VCaP (cell line): ENCODE data around the gene MAGEA9B.
"Not testable (repeated sequence)": the region's sequence is repeated elsewhere in the genome, so short reads cannot be mapped to it uniquely, and the experiment has no call there.

Experiments
- H3K27ac ChIP-seq: fragments of 450-650 bp; 2 replicates; pipeline ENCODE4 v1.5.1; 2017
- CTCF ChIP-seq: fragments of 450-650 bp; conservative IDR thresholded peaks from 2 replicates; pipeline ENCODE4 v1.5.1; 2017; ENCODE audit warnings: mild to moderate bottlenecking, moderate library complexity

The MAGEA9B gene

GRCh38 chrX:149571770-149572169 is 15.5 kb downstream of the MAGEA9B start:
- no peak for TF ChIP-seq CTCF
- H3K27ac ChIP-seq, result peak overlapping the region; percentile 49

GRCh38 chrX:149570668-149571067 is 16.6 kb downstream of the MAGEA9B start:
- no peak for TF ChIP-seq CTCF
- no peak overlapping the region for H3K27ac ChIP-seq

GRCh38 chrX:149569770-149570169 is 17.5 kb downstream of the MAGEA9B start:
- H3K27ac ChIP-seq, result no peak overlapping the region
- no peak for TF ChIP-seq CTCF

GRCh38 chrX:149568701-149569296 is 18.5 kb downstream of the MAGEA9B start:
- H3K27ac ChIP-seq, result no peak overlapping the region
- TF ChIP-seq CTCF, result no peak

GRCh38 chrX:149567621-149568417 is 19.4 kb downstream of the MAGEA9B start:
- TF ChIP-seq CTCF, result no peak
- H3K27ac ChIP-seq, result no peak overlapping the region

- H3K27ac ChIP-seq, result no peak overlapping the region
- no peak for TF ChIP-seq CTCF
These were observed 23.9 kb downstream of the MAGEA9B start for GRCh38 chrX:149563359-149563758.

GRCh38 chrX:149555251-149555650 is 32.0 kb downstream of the MAGEA9B start:
- H3K27ac ChIP-seq, result not testable (repeated sequence)

GRCh38 chrX:149551939-149552248 is 35.4 kb downstream of the MAGEA9B start:
- H3K27ac ChIP-seq, result not testable (repeated sequence)

GRCh38 chrX:149551245-149551938 is 35.9 kb downstream of the MAGEA9B start:
- not testable (repeated sequence) for H3K27ac ChIP-seq

- not testable (repeated sequence) for H3K27ac ChIP-seq
These were observed 36.8 kb downstream of the MAGEA9B start for GRCh38 chrX:149550454-149550853.

- not testable (repeated sequence) for H3K27ac ChIP-seq
These were observed 37.6 kb downstream of the MAGEA9B start, which contains the start of gene HSFX3 for GRCh38 chrX:149549701-149550100. Gene HSFX3 (minus strand): TSS chrX:149549924. CDS start chrX:149549852, 72 bp downstream.

- not testable (repeated sequence) for H3K27ac ChIP-seq
These were observed 39.5 kb downstream of the MAGEA9B start for GRCh38 chrX:149547782-149548181.

- H3K27ac ChIP-seq, result not testable (repeated sequence)
These were observed 40.3 kb downstream of the MAGEA9B start for GRCh38 chrX:149546962-149547361.
